ENCODE results near the gene PC. TPM values are rescaled to one million over a fixed set of nuclear protein-coding genes. Genes with fewer than 3 reads are reported as not detected.

Gene PC
- total RNA-seq, 1 donor from 2014 or later, result 4.7 TPM

DNA sequence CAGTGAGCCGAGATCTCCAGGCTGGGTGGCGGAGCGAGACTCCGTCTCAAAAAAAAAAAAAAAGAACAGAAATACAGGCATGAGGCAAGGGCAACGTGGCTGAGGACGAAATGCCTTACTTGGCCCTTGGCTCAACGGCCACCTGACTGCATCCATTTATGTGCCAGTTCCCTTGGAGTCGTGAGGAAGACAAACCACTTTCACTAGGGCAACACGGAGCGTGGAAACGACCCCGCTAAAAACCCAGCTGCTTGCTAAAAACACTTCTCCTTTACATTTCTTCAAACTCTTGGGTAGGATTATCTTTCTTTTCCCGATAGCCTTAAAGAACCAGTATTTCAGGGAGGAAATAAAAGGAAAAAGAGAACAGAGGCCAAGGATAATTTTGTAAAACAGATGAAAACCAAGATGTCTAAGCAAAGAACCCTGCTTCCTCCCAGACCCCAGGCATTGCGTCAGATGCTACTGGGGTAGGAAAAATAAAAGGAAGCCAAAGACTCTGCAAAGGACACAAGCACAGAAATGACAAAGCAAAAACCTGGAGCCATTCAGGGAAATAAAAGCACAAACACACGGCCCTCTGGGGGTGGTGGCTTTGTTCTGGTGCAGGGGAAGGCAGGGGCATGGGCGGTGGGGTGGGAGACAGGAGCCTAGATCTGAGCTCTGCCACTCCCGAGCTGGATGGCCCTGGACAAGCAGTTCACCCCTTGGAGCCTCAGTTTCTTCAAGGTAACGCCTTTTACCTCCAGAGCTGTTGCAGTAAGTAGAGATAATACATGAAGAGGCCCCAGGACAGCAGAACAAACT lies 37.0 kb downstream of the PC start:
- no peak overlapping the region for H3K4me3 ChIP-seq (ENCODE audit: low read depth, low read length)
- DNase-seq (ENCODE audit: low read depth), result no peak
- TF ChIP-seq, protein P1, sequence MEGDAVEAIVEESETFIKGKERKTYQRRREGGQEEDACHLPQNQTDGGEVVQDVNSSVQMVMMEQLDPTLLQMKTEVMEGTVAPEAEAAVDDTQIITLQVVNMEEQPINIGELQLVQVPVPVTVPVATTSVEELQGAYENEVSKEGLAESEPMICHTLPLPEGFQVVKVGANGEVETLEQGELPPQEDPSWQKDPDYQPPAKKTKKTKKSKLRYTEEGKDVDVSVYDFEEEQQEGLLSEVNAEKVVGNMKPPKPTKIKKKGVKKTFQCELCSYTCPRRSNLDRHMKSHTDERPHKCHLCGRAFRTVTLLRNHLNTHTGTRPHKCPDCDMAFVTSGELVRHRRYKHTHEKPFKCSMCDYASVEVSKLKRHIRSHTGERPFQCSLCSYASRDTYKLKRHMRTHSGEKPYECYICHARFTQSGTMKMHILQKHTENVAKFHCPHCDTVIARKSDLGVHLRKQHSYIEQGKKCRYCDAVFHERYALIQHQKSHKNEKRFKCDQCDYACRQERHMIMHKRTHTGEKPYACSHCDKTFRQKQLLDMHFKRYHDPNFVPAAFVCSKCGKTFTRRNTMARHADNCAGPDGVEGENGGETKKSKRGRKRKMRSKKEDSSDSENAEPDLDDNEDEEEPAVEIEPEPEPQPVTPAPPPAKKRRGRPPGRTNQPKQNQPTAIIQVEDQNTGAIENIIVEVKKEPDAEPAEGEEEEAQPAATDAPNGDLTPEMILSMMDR (conservative IDR thresholded peaks at IDR 0.05; ENCODE audit: low read depth, low read length), result no peak

DNA sequence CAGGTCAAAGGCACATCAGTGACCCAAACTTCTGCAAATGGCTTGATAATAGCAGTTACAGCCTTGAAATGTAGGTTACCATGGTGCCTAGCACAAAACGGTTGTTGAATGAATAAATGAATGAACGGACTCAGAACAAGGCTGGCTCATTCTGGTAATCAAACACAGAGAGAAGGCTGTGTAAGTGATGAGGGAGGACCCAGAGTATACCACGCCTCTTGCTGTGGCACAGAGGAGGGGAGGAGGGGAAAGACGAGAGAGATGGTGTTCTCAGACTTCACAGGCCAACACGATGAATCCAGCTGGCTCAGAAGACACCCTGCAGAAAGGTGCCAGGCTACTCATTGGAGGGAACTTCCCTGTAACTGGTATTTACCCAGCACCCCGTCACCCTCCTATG lies 38.3 kb downstream of the PC start:
- TF ChIP-seq, protein P1 (conservative IDR thresholded peaks at IDR 0.05; ENCODE audit: low read depth, low read length), result no peak
- no peak overlapping the region for H3K4me3 ChIP-seq (ENCODE audit: low read depth, low read length)
- DNase-seq (ENCODE audit: low read depth), result no peak

DNA sequence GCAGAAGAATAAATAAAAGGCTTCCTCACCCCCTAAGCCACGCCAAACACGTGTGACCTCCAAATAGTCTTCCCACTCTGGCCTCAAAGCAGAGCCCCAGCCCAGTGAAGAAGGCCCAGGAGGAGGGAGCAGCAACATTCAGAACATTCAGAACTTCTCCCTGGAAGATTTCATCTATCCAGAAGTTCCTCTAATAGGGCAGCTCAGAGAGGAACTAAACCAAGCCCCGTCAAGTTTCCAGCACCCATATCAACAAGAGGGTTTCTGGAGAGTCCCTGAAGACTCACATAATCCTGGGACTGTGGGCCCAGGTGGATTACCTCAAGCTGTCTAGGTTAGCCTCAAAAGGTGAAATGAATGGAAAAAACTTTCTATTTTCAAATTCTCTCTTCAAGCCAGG lies 39.4 kb downstream of the PC start:
- H3K4me3 ChIP-seq (ENCODE audit: low read depth, low read length), result no peak overlapping the region
- no peak for DNase-seq (ENCODE audit: low read depth)
- TF ChIP-seq, protein P1 (conservative IDR thresholded peaks at IDR 0.05; ENCODE audit: low read depth, low read length), result no peak

DNA sequence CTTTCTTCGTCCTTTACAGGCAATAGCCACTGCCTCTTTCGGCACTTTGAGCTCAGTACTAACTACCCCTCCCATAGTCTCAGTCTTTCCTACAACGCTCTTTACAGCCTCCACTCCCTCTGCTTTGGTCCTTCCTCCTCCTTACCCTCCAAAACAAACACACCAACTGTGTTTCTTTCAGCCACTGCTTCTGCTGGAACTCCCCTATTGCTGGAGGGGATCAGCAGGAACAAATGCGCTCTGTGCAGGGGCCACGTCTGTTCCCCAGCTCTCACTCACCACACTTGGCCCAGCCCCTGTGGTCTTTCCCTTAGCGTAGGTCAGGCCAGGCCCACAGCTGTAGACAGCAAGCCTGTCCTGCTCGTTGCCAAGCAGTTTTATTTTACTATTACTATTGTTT lies 42.3 kb downstream of the PC start:
- DNase-seq (ENCODE audit: low read depth), result no peak
- TF ChIP-seq, protein P1 (conservative IDR thresholded peaks at IDR 0.05; ENCODE audit: low read depth, low read length), result no peak
- no peak overlapping the region for H3K4me3 ChIP-seq (ENCODE audit: low read depth, low read length)

DNA sequence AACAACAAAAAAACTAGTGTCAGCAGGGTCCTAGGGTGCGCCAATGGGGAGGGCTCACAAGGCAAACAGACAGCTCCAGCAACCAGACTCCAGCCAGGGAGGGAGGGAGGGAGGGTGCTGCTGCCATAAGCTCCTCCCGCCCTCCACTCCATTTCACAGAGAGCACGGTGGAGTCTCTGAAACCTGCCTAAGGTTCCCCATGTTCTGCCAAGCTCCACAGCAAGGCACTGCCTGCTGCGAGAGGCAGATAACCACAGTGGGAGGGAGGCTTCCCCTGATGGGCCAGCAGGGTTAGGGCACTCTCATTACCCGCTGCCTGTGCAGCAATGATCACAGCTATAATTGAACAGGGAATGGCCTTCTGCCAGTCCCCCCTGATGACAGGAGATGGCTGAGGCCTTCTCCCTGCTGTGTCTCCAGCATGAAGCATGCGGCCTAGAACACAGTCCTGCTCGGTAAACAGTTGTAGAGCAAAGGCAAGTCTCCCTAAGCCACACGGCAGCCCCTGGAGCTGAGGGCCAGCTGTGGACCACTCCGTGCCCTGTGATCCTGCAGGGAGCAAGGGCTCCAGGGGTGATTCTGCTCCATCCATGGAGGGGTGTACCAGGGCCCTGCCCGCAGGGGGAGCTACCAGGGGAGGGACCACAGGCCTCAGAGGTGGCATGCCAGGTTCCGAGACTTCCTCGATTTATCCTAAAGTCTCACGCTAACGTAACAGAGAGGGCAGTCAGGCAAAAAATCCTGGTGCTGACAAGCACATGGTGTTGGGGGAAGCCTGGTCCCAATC lies 42.9 kb downstream of the PC start:
- H3K4me3 ChIP-seq (ENCODE audit: low read depth, low read length), result no peak overlapping the region
- DNase-seq (ENCODE audit: low read depth), result no peak
- TF ChIP-seq, protein P1 (conservative IDR thresholded peaks at IDR 0.05; ENCODE audit: low read depth, low read length), result peak; percentile 5

DNA sequence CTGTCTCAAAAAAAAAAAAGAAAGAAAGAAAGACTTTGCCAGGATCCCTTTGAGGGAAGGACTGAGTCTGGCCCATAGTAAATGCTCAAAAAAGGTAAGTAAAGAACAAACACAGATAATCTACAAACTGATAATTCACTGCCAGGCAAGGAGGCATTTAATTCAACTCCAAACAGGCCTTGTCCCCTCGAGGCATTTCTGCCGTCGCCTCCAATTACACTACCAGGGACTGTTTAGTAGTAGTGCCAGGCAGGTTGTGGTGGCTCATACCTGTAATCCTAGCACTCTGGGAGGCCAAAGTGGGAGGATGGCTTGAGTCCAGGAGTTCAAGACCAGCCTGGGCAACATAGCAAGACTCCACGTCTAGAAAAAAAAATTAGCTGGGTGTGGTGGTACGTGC lies 43.7 kb downstream of the PC start:
- DNase-seq (ENCODE audit: low read depth), result no peak
- TF ChIP-seq, protein P1 (conservative IDR thresholded peaks at IDR 0.05; ENCODE audit: low read depth, low read length), result no peak

More for the DNA sequence above, 43.7 kb downstream of the PC start:
- H3K4me3 ChIP-seq (ENCODE audit: low read depth, low read length), result no peak overlapping the region

Measured in epithelial cell of proximal tubule (primary cell).